IMR-90 (cell line): ENCODE data around the gene A3GALT2. TPM values are rescaled to one million over a fixed set of nuclear protein-coding genes. Genes with fewer than 3 reads are reported as not detected.

Source experiments
- ATAC-seq: fragments of 200-7000 bp; cut with Tn5 transposase; 2 replicates; pipeline ENCODE4 v1.9.1; 2020; ENCODE audit warnings: low read depth, mild to moderate bottlenecking, moderate library complexity
- BruUV-seq: library from RNA; stranded (reverse); fragments of 400-500 nt; replicated peaks from 2 replicates; lab custom pipeline; 2021; lab: Mats Ljungman, UMichigan
- CTCF ChIA-PET: fragments of 300-600 bp; formaldehyde crosslinking; extraction: SDS; loops from one replicate; lab custom pipeline; 2021; ENCODE audit warnings: antibody characterized with exemption; lab: Yijun Ruan, JAX
- POLR2A ChIA-PET: fragments of 300-600 bp; sonication (Branson Sonifier 250); formaldehyde crosslinking; loops from one replicate; lab custom pipeline; 2022; ENCODE audit warnings: antibody characterized with exemption; ENCODE audit not compliant: unreplicated experiment; lab: Charles Lee
- DNase-seq: peaks from one replicate; pipeline ENCODE4 v3.0.0; 2013
- H2AFZ ChIP-seq: replicated peaks from 2 replicates; pipeline ENCODE3; 2013; ENCODE audit warnings: low read length, mild to moderate bottlenecking; ENCODE audit not compliant: poor library complexity
- H2AK5ac ChIP-seq: 2 replicates; pipeline ENCODE4 v1.6.1; 2013; ENCODE audit warnings: low read depth, low read length, inconsistent platforms
- H2AK9ac ChIP-seq: replicated peaks from 2 replicates; pipeline ENCODE3; 2013; ENCODE audit warnings: mild to moderate bottlenecking, low read depth, low read length, moderate library complexity; ENCODE audit not compliant: poor library complexity
- H2BK120ac ChIP-seq: 2 replicates; pipeline ENCODE4 v1.6.1; 2013; ENCODE audit warnings: low read depth, low read length, inconsistent platforms
- H2BK15ac ChIP-seq: 3 replicates; pipeline ENCODE4 v1.6.1; 2013; ENCODE audit warnings: low read depth, low read length, inconsistent platforms
- H2BK20ac ChIP-seq: 2 replicates; pipeline ENCODE4 v1.6.1; 2013; ENCODE audit warnings: low read depth, mild to moderate bottlenecking, inconsistent platforms, low read length, moderate library complexity
- H2BK5ac ChIP-seq: 2 replicates; pipeline ENCODE4 v1.6.1; 2013; ENCODE audit warnings: mild to moderate bottlenecking, low read depth, low read length, inconsistent platforms; ENCODE audit not compliant: poor library complexity, severe bottlenecking
- H3K14ac ChIP-seq: replicated peaks from 2 replicates; pipeline ENCODE4 v1.6.1; 2013; ENCODE audit warnings: low read depth, low read length, inconsistent platforms
- H3K18ac ChIP-seq: 2 replicates; pipeline ENCODE4 v1.6.1; 2013; ENCODE audit warnings: low read depth, low read length, control low read depth
- H3K23ac ChIP-seq: 2 replicates; pipeline ENCODE4 v1.6.1; 2013; ENCODE audit warnings: low read depth, low read length, inconsistent platforms
- H3K27ac ChIP-seq: 2 replicates; pipeline ENCODE4 v1.5.1; 2013; ENCODE audit warnings: mild to moderate bottlenecking, control low read depth, low read length; ENCODE audit not compliant: insufficient read depth
- H3K27me3 ChIP-seq: 2 replicates; pipeline ENCODE4 v1.6.1; 2013; ENCODE audit warnings: low read length; ENCODE audit not compliant: control insufficient read depth, insufficient read depth
- H3K36me3 ChIP-seq: 2 replicates; pipeline ENCODE4 v1.6.1; 2013; ENCODE audit warnings: low read length, mixed read lengths; ENCODE audit not compliant: control insufficient read depth, insufficient read depth
- H3K4ac ChIP-seq: 2 replicates; pipeline ENCODE4 v1.6.1; 2013; ENCODE audit warnings: low read depth, low read length, inconsistent platforms
- H3K4me1 ChIP-seq: 2 replicates; pipeline ENCODE4 v1.6.1; 2013; ENCODE audit warnings: low read length, mixed read lengths; ENCODE audit not compliant: control insufficient read depth, insufficient read depth
- H3K4me2 ChIP-seq: 2 replicates; pipeline ENCODE4 v1.6.1; 2013; ENCODE audit warnings: low read depth, mild to moderate bottlenecking, control low read depth, low read length, moderate library complexity
- H3K4me3 ChIP-seq: 2 replicates; pipeline ENCODE4 v1.5.1; 2013; ENCODE audit warnings: low read depth, mild to moderate bottlenecking, control low read depth, low read length, moderate library complexity; ENCODE audit not compliant: insufficient read depth
- H3K56ac ChIP-seq: 2 replicates; pipeline ENCODE4 v1.6.1; 2013; ENCODE audit warnings: low read length, inconsistent platforms; ENCODE audit not compliant: insufficient read depth; ENCODE audit errors: extremely low read depth
- H3K79me1 ChIP-seq, 2 experiments: 2 replicates each; pipeline ENCODE4 v1.6.1; 2013; ENCODE audit warnings: low read length in 2 of 2, inconsistent platforms in 1 of 2, low read depth in 1 of 2
- H3K9ac ChIP-seq: 2 replicates; pipeline ENCODE4 v1.6.1; 2013; ENCODE audit warnings: low read depth, low read length, control low read depth
- H3K9me1 ChIP-seq: 2 replicates; pipeline ENCODE4 v1.6.1; 2013; ENCODE audit warnings: low read length, inconsistent platforms; ENCODE audit not compliant: insufficient read depth
- H3K9me3 ChIP-seq: 2 replicates; pipeline ENCODE4 v1.6.1; 2013; ENCODE audit warnings: low read length; ENCODE audit not compliant: control insufficient read depth, insufficient read depth
- H4K20me1 ChIP-seq: 2 replicates; pipeline ENCODE4 v1.6.1; 2013; ENCODE audit warnings: low read length, inconsistent platforms; ENCODE audit not compliant: insufficient read depth
- H4K5ac ChIP-seq: 2 replicates; pipeline ENCODE4 v1.6.1; 2013; ENCODE audit warnings: mild to moderate bottlenecking, low read depth, low read length, control low read depth
- H4K8ac ChIP-seq, 2 experiments: 2 replicates each; pipeline ENCODE4 v1.6.1; 2013; ENCODE audit warnings: low read depth in 2 of 2, low read length in 2 of 2, control low read depth in 1 of 2, inconsistent platforms in 1 of 2
- H4K91ac ChIP-seq: 2 replicates; pipeline ENCODE4 v1.6.1; 2013; ENCODE audit warnings: low read depth, low read length, inconsistent platforms; ENCODE audit not compliant: insufficient read depth
- RAD21 ChIP-seq: IDR thresholded peaks from 2 replicates; pipeline ENCODE4 v1.6.1; 2012; ENCODE audit warnings: low read length, improper control_type of control experiment
- USF2 ChIP-seq: fragments of 150-350 bp; IDR thresholded peaks from 2 replicates; pipeline ENCODE4 v1.6.1; 2017; ENCODE audit warnings: mild to moderate bottlenecking, antibody characterized with exemption, low read length, low read depth
- WGBS, 2 experiments: methylation state at CpG; one replicate each; pipeline versions ENCODE4 v1.1.5 to v1.1.7; 2013; ENCODE audit warnings: missing lambda C conversion rate in 2 of 2; ENCODE audit not compliant: insufficient read length in 1 of 2; ENCODE audit errors: extremely low coverage in 2 of 2; 5-methylcytosine and 5-hydroxymethylcytosine counted together
- dilution Hi-C: fragments of 300-500 bp; cut with HindIII; formaldehyde crosslinking; loops from one replicate; pipeline ENCODE4 v1.14.3; 2018; ENCODE audit warnings: low sequenced_read_pairs; ENCODE audit not compliant: unreplicated experiment
- in situ Hi-C: fragments of 300-500 bp; cut with MboI; formaldehyde crosslinking; loops from 3 replicates; pipeline ENCODE4 v1.14.3; 2019; ENCODE audit warnings: low sequenced_read_pairs, inconsistent platforms, mixed read lengths
- intact Hi-C: fragments of 100-400 bp; cut with micrococcal nuclease; formaldehyde crosslinking; loops from 2 replicates; pipeline ENCODE4 v1.10.0; 2022
- polyA plus RNA-seq, 3 experiments: library from polyadenylated mRNA; depleted of rRNA; stranded (reverse); fragments of >200 nt; gene quantifications; 2 replicates each; pipeline ENCODE4 v1.2.3, GENCODE V29; 2012; ENCODE audit warnings: low replicate concordance in 1 of 3
- total RNA-seq: library from RNA; depleted of rRNA; stranded (reverse); fragments of >200 nt; gene quantifications from 2 replicates; pipeline ENCODE4 v1.2.3, GENCODE V29; 2012

Gene A3GALT2
- total and polyA plus RNA-seq, 2 of the 4 experiments (the other 2 are of a cell fraction): not detected

GRCh38 chr1:33270379-33270778, 50.5 kb downstream of the A3GALT2 start:
- ChIA-PET CTCF (no interaction called here), POLR2A (no interaction called here)
- Histone ChIP-seq H4K91ac (no peak overlapping the region), H3K27ac (no peak overlapping the region), H4K8ac (no peak overlapping the region), H3K4ac (no peak overlapping the region), H4K5ac (no peak overlapping the region), H2BK15ac (no peak overlapping the region), H3K27me3 (no peaks in the 10 kb centered on the region), H3K9me1 (peaks cover 26% of the 10 kb centered on the region), H3K4me1 (peaks cover 2% of the 10 kb centered on the region; the same call in 1 of the 2 replicates), H2AFZ (no peak overlapping the region), H3K4me2 (no peak overlapping the region), H3K4me3 (no peak overlapping the region), H3K79me1 (peaks cover 40 to 86% of the 10 kb centered on the region in 2 experiments), H2BK20ac (no peak overlapping the region), H3K23ac (no peak overlapping the region), H3K36me3 (peaks cover 19% of the 10 kb centered on the region; the same call in 1 of the 2 replicates), H3K9ac (no peak overlapping the region), H2BK5ac (no peak overlapping the region), H2BK120ac (no peak overlapping the region), H3K56ac (no peak overlapping the region), H3K14ac (no peak overlapping the region), H2AK5ac (no peak overlapping the region), H2AK9ac (no peak overlapping the region), H3K18ac (no peak overlapping the region), H4K20me1 (peaks cover 48% of the 10 kb centered on the region; the same call in 1 of the 2 replicates), H3K9me3 (no peaks in the 10 kb centered on the region)
- intact Hi-C loops: no loop called here
- ATAC-seq (no peak), DNase-seq (no peak)
- dilution Hi-C loops: no loop called here
- in situ Hi-C loops: no loop called here
- 80% methylated on average over 1 of the region's 5 CpGs; no CpG with 5 or more reads in 1 of the 2 experiments for whole genome bisulfite sequencing, 2 experiments
- no TSS peak for BruUV-seq
- TF ChIP-seq USF2: no peak
- no peak for TF ChIP-seq RAD21
